HG02943 (cell line): Measurements from ENCODE around the gene DGKK.

Experiments
- ATAC-seq: cut with Tn5 transposase; IDR thresholded peaks from one replicate; pipeline ENCODE4 v1.9.1; 2021; ENCODE audit warnings: mild to moderate bottlenecking, low read depth, moderate library complexity; ENCODE audit not compliant: unreplicated experiment

DGKK gene, protein sequence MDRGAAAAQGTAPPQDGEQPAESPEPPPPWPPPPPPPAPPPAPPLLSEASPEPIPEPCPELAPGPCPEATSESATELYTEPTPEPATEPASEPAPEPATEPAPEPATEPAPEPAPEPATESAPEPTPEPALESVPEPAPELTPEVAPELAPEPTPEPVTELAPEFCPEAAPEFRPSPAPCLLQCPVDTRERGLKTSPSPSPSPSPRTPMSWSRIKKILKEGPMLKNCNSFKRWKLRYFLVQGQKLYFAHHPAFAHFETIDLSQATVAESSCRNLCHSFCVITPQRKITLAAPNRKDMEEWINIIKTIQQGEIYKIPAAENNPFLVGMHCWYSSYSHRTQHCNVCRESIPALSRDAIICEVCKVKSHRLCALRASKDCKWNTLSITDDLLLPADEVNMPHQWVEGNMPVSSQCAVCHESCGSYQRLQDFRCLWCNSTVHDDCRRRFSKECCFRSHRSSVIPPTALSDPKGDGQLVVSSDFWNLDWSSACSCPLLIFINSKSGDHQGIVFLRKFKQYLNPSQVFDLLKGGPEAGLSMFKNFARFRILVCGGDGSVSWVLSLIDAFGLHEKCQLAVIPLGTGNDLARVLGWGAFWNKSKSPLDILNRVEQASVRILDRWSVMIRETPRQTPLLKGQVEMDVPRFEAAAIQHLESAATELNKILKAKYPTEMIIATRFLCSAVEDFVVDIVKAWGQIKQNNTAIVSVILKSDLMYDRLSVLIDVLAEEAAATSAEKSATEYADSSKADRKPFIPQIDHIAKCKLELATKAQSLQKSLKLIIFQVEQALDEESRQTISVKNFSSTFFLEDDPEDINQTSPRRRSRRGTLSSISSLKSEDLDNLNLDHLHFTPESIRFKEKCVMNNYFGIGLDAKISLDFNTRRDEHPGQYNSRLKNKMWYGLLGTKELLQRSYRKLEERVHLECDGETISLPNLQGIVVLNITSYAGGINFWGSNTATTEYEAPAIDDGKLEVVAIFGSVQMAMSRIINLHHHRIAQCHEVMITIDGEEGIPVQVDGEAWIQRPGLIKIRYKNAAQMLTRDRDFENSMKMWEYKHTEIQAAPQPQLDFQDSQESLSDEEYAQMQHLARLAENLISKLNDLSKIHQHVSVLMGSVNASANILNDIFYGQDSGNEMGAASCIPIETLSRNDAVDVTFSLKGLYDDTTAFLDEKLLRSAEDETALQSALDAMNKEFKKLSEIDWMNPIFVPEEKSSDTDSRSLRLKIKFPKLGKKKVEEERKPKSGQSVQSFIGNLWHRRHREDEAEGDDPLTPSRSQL

DNA sequence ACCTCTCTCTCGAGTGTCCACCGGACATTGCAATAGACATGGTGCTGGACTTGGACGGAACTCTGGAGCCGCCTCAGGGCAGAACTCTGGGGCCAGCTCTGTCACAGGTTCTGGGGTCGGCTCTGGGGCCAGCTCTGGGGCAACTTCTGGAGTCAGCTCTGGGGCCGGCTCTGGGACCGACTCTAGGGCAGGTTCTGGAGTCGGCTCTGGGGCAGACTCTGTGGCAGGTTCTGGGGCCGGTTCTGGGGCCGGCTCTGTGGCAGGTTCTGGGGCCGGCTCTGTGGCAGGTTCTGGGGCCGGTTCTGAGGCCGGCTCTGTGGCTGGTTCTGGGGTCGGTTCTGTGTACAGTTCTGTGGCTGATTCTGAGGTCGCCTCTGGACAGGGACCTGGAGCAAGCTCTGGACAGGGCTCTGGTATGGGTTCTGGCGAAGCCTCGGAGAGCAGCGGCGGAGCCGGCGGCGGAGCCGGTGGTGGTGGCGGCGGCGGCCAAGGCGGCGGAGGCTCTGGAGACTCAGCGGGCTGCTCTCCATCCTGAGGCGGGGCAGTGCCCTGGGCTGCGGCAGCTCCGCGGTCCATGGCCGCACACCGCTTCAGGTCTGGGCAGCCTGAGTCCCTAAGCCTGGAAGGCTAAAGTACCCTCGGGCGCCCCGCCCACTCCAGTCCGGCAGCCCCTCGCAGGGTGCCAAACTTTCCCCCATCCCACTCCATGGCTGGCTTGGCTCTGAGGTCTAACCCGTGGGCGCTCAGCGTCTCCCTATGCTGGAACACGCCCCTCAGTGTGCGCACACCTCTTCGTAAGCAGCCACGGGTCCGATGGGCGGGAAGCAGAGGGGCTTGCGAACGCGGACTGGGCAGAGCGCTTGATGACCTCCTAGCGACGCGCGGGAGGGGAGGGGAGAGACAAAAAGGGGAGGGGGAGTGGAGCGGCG, at the start of gene DGKK:
TSS of gene DGKK (minus strand) at position 723 of the 929 bp plus-strand sequence. CDS start at position 576, 147 bp downstream.
- ATAC-seq = no peak

DNA sequence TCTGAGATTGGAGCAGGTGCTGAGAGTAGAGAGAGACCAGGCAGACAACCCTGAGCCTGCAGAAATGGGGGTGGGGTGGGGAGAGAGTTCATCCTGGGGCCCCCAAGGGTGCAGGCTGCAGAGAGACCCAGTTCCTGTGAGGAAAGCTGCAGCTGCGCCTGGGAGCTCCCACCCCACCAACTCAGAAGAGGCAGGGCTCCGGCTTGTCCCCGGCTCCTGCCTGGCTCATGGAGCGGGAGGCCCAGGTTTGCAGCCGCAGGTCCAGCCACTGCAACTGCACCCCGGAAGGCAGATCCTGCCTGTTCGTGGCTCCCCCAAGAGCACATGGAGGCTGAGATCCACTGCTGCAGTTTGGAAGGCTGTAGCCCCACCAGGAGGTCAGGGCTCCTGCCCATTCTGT, 44.2 kb upstream of the DGKK start:
- no peak for ATAC-seq

DNA sequence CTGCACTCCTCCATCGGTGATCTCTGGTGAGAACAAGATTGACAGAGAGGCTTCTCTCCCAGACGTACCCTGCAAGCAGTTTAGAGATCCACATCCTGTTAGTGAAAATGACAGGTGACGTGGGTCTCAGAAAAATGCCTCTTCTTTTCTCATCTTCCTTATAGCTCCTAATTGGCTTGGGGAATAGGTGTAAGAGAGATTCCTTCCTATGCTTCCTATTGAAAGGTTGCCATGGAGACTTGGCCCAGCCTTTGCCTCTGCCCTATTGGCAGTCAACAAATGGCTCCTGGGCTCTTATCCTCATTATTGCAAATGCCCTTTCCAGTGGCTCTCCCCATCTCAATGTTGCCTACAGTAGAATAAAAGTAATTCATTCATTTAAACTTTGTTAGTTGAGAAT, 26.5 kb upstream of the DGKK start:
- ATAC-seq = no peak

- ATAC-seq = no peak
Measured at GRCh38 chrX:50495616-50496015, 25.0 kb upstream of the DGKK start.

DNA sequence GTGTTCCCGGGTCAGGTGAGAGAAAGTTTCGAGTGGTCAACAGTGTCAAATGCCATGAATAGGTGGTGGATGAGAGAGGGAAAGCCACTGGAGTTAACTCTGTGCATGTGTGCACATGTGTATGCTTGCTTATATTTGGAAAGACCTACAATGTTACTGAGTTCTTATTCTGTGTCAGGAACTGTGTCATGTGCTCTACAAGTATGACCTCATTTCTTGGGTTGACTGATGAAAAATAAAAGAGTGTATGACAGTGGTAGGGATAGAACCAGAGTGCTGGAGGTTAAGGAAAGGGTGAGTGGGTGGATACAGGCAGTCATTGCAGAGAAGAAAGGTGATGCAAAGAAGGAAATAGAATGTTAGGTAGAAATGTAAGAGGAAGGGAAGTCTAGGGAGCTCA, 22.1 kb upstream of the DGKK start:
- no peak for ATAC-seq

DNA sequence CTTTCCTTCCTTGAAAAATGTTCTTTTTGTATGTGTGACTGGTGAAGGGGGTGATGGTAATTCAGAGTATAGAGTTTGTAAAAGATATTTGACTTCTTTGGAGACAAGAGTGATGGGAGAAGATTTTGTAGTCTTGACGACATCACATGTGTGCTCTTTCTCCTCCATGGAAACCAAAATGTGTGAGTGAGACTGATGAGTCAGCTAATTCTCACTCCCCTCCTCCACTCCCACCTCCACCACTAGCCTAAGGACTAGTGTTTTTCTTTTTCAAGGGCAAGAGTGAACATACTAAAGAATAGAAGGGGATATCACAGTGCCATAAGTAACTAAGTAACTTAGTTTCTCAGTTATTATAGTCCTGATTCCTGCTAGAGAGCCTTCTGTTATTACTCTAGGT, 14.0 kb upstream of the DGKK start:
- ATAC-seq = no peak

DNA sequence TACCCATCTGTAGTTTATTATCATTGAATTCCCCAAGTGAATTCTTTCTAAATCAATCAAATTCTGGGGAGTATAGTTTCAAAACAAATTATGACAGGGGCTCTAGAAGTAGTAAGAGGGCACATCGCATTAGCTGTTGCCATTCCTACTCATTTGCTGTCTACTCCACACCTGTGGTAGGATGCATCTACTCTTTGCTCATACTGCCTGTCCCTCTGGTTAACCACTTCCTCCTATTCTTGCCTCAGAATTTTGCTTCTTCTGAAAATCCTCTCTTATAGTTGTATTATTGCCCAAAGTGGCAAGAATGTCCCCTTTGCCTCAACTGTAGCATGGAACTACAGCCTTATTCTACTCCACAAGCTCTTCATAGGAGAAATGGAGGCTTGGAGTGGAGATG, 12.7 kb upstream of the DGKK start:
- ATAC-seq = no peak

DNA sequence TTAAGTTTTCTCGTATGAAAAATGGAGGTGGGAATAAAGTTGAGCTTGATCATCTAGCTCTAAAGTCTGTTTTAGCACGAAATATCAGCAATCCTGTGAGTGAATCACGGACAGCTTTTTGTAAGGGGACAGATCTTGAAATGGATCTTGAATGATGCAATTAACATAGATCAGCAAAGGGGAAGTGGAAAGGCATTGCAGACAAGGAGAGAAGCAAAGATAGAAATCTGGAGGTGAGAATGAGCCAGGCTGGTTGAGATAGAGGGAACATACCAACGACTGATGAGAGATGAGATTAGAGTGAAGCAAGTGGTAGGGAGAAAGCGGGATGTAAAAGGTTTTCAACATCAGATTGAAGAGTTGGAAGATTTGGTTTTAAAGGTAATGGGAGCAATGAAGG, 4.6 kb upstream of the DGKK start:
- ATAC-seq = no peak

GRCh38 chrX:50471390-50471789, 765 bp upstream of the DGKK start:
- no peak for ATAC-seq

- no peak for ATAC-seq
Measured at GRCh38 chrX:50469206-50469605, 1.4 kb downstream of the DGKK start.

DNA sequence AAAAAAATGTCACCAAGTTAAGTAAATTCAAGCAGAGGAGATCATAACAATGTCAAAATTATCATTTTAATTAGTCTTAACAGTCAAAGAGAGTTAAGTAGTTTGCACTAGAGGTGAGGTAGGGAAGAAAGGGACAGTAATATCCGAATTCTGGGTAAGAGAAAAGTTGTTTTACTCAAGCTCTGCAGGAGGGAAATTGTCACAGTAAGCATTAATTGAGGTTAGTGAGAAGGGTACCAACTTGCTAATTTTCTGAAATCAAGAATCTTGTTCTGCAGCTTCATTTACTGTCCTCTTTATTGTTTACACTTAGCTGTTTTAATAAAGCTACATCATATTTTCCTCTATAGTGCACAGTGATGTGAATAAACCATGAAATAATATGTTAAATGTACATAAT, 11.0 kb downstream of the DGKK start:
- ATAC-seq = no peak

GRCh38 chrX:50458483-50458882, 12.1 kb downstream of the DGKK start:
- no peak for ATAC-seq

DNA sequence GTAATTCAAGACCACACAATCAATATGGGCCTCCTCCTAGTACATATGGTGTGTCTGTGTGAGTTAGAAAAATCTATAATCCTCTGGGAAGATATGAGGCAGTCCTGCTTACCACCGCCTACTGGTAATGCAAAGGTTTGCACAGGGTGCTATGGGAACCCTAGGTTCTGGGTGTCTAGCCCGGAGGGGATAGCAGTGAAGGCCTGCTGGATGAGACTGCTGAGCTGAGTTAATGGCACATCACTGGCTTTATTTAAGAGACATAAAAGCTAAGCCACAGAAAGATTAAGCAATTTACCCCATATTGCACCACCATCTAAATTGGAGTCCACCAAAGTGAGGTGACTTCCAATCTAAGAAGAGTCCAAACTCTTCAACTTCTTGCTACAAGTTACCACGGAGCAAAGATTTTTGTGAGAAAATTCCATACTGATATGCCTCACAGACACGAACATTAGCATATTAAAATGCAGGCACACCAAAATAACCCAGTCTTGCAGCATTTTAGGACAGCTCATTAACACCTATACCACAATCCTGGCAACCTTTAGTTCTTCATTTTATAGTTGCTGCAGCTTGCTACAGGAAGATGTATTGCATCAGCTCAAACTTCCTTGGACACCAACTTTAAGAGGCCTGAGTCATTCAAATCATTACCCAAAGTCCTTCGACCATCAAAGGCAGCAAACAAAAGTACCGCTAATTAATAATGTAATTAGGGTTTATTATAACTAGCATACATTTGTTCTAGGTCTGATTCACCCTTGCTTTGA, 13.7 kb downstream of the DGKK start:
- ATAC-seq = no peak

DNA sequence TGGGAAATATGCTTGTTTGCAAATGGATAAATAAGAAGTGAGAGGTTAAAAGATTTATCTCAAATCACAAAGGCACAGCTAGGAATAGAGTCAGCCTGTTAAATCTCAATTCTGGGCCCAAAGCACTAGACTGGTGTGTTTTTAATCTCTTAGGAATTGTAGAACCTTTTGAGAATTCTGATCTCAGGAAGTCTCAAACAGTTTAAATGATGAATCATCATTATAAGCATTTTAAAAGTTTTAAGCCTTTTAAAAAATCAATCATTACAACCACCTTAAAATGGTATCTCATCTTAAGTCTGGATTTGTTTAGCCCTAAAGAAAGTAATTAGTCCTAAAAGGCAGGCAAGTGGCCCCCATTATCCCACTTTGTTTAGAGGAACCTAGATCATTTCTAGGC, 17.8 kb downstream of the DGKK start:
- ATAC-seq = no peak

GRCh38 chrX:50450324-50450723, 20.3 kb downstream of the DGKK start:
- no peak for ATAC-seq

DNA sequence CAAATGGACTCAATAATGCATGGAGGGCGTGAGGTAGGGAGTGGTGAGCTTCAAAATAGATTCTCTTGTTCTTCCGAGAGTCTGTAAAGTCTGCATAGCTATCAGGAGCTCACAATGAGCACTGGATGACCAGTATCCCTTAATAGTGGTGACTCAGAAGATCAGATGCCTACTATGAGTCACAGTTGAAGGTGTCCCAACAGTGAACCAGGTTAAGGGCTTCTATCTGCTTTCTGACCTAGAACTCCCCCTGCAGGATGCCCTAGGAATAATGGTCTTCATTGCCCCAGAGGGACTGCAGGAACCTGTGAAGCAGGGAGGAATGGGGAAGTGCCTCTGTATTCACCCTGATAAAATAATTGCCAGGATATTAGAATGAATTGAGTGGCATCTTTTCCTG, 22.1 kb downstream of the DGKK start:
- ATAC-seq = no peak

DNA sequence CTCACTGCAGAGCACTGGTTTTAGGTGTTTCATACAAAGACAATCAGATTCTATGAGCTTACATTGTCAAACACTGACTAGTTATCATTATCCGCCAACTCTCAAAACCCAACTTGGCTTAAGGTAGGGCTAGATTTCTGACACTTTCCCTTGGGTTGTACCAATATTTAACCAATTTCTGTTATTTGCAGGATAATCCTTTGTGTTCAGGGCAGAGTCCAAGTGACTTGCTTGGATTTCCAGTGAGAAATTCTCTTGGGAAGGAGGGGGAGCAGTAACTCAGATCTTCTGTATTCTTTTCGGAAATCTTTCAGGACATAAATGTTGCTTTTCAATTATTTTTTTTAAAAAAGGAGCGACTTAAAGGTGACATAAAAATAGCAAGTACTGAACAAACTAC, 23.1 kb downstream of the DGKK start:
- ATAC-seq = no peak

GRCh38 chrX:50442426-50443116, 28.1 kb downstream of the DGKK start:
- ATAC-seq = no peak

DNA sequence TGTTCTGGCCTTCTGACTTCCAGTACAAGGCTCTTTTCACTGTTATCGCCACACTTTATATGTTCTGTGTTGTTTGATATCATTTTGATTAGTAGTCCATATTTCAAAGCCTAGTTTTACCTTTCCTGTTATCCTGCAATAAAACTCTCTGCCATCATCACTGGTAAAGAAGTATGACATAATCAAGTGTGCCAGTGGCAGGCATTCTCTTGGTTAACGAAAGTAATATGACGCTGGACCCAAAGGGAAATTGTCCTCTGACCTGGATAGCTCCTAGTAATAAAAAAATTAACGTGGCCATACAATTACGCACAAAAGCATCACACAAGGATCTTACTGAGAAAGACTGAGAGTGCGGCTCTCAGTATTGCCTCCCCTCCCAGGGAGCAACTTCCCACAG, 33.8 kb downstream of the DGKK start:
- ATAC-seq = no peak
